Lung microvascular endothelial cell (primary cell): ENCODE data around the gene FGD4. TPM values are rescaled to one million over a fixed set of nuclear protein-coding genes. Genes with fewer than 3 reads are reported as not detected.

ENCODE experiments used
- DNase-seq, 2 donors: peaks; one replicate each; pipeline versions ENCODE4 v3.0.0 to v3.0.0-alpha.2; 2010; ENCODE audit warnings: low read depth in 2 of 2
- total RNA-seq: library from RNA; depleted of rRNA; stranded (reverse); fragments of >200 nt; gene quantifications from 2 replicates; pipeline ENCODE4 v1.2.1, GENCODE V29; 2014

The FGD4 gene
- total RNA-seq, 1 donor from 2014 or later: 9.9 TPM

DNA sequence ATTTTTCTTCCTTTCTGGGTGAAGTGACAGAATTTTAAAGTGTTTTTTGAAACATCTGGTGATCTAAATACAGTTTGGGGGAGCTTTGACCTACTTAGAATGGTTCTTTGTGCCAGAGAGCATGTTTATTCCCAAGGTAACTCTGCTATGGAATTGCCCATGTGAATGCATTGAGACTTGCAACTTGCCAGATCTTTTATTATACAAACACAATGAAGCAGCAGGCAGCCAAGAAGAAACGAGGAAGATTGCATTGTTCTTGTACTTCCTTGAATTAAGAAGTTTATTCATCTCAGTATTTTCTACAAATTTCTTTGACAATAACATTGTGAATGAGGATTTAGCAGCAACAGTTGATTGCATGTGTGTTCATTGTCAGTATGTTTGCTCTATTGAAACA, 55.5 kb downstream of the FGD4 start:
- peak in 1 of 2 donors; percentile 90 for DNase-seq

DNA sequence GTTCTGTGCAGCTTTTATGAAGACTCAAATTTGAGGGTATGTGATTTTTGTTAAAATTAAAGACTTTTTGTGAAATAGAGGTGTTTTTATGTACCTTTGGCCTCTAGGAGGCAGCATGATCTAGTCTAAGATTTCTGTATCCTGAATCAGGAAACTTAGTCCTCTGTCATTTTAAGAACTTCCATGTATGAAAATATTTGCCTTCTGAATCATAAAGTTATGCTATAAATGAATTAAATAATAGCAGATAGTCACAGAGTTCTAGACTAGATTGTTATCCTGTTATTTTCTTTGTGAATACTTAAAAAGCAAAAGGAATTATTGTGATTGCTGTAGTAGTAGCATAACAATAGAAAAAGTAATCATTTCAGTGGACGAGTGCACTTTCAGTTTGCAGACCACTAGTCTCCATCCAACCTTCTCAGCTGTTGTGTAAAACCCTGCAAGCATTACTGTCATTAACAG, 56.3 kb downstream of the FGD4 start:
- DNase-seq: peak; percentile 87 to 91

DNA sequence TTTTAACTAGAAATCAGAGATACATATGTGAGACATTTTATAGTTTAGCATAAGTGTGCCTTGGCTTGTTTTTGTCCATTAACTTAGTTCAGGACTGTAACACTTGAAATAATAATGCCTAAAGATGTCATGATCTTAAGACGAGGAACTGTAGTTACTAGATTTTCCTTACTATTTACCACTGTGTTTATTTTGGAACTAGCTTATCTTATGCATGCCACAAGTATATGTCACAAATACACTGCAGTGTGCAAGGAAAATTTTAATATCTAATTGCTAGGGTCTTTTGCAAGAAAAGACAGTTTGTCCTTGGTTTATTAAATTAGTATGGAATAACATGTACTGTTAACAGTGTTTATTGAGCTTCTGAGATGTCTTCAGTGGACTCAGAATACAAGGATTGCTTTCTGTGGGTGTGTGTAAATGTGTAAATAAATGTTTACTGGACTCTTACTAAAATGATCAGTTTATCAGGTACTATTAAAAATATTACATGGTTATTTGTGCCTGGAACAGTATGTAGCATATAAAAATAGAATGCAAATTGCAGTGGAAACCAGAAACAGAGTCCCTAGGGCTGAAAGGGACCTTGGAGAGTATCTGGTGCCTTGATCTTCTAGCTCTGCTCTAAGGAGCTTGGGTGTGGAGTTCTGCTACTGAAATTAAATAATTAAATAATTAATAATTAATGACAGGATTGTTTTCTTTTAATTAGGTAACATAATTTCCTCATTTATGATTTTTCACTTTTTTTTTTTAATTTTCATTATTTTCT, 58.1 kb downstream of the FGD4 start:
- no peak for DNase-seq

DNA sequence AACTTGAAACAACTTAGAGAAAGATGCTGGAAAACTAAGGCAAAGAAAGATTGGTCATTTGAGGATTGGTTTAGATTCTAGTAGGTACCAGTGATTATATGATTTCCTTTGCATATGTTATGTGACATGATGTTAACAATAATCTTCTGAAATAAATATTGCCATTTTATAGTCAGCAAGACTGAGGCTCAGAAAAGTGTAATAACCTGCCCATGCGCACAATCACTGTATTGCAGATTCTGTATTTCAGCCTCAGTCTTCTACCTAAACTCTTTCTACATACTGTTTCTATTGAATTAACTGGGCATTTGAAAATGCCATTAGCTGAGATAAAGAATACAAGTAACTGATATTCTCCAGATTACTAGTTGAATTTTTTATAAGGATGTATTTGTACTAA, 61.3 kb downstream of the FGD4 start:
- no peak for DNase-seq

DNA sequence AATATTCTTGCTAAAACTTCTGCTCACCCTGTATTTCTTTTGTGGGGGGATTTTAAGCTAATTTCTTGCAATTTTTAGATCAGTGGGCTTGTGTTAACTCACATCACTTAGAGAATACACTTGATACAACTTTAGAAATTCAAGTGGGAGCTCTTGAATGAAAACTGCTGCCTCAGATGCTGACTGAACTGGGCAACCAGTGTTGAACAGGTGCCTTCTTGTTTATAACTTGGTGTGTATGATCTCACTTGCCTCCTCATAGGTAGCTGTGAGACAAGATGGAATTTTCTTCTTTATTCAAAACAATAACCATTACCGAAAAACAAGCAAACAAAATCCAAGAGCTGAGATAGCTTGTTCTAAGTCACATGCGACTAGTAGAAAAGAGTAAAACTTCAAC, 63.5 kb downstream of the FGD4 start:
- DNase-seq: no peak

DNA sequence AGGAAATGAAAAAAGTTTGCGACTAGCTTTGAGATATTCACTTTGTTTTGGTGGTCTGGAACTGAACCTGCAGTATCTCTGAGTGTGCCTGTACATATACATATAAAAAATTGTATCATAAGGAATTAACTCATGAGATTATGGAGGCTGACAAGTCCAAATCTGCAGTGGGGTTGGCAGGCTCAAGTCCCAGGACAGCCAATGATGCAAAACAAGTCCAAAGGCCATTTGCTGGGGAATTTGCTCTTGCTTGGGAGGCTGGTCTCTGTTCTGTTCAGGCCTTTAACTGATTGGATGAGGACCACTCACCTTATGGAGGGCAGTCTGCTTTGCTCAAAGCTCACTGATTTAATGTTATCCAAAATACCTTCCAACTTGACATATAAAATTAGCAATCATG, 66.8 kb downstream of the FGD4 start:
- DNase-seq: no peak

DNA sequence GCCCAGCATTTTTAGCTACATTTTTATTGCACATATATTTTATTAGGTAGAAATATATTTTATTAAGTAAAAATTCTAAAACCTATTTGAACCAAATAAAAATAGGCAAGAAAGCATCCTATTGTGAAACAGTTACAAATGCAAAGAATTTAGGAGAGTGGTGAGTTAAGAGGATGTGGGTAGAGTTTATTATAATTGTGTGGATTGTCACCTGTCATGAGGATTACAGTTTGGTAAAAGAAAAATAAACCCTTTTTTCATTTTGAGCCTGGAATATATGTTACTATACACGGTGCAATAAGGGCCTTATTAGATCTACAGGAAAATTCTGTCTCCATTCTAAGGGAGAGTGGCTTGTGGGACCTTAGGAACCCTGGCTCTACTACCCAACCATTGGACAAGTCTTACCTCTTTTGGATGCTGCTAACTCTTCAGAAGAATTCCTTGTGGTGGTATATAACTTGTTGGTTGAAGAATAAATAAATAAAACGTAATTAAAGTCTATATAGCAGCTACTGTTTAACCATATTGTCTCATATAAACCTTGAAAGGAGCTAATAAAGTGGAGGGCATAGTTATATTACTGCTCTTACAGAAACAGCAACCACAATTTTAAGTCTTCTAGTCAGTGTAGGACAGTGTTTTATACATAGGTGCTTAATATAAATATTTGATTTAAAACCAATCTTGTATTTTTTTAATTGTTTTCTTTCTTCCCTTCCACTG, 67.8 kb downstream of the FGD4 start:
- DNase-seq: no peak

DNA sequence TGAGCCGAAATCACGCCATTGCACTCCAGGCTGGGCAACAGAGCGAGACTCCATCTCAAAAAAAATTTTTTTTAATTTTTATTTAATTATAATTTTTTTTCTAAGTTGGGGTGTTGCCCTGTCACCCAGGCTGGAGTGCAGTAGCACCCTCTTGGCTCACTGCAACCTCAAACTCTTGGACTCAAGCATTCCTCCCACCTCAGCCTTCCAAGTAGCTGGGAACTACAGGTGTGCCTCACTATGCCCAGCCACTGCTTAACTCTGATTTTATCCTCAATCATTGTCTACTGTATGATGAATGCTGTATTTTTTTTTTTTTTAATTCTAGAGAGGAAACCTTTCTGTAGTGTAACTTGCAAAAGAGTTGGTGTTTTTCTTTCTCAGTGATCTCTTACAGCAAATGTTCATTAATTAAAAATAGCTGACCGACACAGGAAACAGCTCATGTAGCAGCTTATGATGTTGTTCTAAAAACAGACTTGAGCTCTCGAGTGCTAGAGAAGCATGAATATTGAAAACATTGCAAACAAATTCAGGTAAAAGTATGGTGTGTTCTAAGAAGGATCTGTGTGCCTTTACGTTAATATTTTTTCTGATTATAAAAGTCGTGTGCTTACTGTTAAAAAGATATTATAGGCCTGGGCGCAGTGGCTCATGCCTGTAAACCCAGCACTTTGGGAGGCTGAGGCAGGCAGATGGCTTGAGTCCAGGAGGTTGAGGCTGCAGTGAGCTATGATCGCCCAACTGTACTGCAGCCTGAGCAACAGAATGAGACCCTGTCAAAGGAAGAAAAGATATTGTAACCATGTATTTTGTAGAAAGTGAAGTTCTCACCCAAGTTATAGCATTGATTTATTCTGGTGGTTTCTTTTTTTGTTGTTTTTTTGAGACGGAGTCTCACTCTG, 68.9 kb downstream of the FGD4 start:
- DNase-seq: peak in 1 of 2 donors; percentile 74

DNA sequence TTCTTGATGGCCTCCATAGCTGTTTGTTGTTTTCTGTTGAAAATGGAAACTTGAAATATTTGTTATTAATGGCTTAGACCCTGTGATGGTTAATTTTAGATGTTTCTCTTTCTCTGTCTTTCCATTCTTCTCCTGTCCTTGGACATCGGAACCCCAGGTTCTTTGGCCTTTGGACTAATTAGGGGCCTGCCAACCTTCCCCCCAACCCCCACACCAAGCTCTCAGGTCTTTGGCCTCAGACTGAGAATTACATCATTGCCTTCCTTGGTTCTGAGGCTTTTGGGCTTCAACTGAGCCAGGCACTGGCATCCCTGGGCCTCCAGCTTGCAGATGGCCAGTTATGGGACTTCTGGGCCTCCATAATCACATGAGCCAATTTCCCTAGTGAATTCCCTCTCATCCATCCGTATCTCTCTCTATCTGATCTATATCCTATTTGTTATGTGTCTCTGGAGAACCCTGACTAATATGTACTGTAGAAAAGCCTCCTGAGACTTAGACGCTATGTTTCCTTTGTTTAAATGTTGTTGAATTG, 71.6 kb downstream of the FGD4 start:
- DNase-seq: no peak

DNA sequence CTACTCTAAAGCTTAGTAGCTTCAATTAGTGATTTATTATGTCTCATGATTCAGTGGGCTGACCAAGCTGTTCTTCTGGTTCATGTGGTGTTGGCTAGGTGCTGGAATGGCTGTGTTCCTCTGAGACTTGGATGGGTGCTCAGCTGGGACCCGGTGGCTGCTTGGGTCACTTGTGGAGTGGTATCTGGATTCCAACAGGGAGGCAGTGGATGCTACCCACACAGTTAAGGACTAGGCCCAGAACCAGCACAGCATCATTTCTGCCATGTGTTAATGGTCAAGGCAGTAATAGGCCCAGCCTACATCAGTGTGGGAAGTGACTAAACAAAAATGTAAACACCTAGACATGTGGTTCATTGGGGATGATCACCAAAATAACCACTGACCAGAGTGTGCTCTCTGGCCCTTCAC, 72.2 kb downstream of the FGD4 start:
- DNase-seq: peak in 1 of 2 donors; percentile 38

DNA sequence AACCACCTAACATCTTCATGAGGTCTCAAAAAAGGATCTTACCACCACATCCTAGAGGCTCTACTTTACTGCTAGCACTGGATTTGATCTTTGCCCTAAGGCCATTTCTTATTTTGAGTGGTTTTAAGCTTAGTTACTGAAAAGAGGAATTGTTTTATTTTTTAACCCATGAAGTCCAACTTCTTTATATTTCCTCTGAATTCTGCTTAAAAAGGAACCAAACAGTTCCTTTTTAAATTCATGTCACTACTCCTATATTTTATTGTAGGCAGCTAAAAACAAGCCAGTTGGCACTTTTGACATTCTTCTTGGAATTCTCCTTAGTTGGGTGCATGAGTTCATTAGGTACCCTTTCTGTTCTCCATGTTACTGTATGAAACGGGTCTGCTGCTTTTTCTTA, 76.4 kb downstream of the FGD4 start:
- DNase-seq: no peak

DNA sequence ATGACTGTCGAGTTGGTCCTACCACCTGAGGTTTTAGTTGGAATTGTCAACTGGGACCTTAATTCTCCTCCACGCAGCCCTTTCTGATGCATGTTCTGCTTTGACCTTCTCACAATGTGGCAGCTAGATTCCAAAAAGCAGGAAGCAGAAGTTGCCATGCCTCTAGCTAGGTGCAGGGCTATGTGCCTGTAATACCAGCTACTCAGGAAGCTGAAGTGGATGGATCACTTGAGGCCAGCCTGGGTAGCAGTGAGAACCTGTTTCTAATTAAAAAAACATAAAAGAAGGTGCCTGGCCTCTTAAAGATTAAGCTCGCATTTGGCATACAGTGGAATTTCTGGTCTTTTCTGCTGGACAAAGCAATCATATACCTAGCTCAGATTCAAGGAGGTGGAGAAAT, 77.1 kb downstream of the FGD4 start:
- no peak for DNase-seq

DNA sequence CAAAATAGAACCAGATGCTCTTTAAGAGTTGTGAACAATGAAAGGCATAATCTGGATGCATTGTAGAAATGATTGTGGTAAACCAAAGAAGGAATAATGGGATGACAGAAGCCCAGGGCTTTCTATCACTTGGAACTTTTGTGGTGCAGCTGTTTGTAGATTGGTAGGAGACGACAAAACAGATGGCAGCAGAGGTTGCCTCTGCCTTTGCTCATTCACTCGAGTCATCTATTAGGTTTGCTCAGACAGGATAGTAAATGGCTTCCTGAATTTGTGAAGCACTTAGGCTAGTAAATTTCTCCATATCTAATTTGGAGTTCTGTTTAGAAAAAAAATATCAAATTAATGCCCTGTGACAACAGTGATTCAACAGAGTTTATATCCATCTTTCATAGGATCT, 78.4 kb downstream of the FGD4 start:
- peak in 1 of 2 donors; percentile 25 for DNase-seq

DNA sequence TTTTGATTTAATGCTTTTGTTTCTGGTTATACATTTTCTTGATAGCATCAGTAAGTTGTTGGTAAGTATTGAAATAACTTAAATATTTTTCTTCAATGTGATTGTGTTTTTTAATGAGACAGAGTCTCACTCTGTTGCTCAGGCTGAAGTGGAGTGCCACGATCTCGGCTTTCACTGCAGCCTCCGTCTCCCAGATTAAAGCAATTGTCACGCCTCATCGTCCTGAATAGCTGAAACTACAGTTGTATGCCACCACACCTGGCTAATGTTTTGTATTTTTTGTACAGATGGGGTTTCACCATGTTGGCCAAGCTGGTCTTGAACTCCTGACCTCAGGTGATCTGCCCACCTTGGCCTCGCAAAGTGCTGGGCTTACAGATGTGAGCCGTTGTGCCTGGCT, 78.8 kb downstream of the FGD4 start:
- DNase-seq: no peak

DNA sequence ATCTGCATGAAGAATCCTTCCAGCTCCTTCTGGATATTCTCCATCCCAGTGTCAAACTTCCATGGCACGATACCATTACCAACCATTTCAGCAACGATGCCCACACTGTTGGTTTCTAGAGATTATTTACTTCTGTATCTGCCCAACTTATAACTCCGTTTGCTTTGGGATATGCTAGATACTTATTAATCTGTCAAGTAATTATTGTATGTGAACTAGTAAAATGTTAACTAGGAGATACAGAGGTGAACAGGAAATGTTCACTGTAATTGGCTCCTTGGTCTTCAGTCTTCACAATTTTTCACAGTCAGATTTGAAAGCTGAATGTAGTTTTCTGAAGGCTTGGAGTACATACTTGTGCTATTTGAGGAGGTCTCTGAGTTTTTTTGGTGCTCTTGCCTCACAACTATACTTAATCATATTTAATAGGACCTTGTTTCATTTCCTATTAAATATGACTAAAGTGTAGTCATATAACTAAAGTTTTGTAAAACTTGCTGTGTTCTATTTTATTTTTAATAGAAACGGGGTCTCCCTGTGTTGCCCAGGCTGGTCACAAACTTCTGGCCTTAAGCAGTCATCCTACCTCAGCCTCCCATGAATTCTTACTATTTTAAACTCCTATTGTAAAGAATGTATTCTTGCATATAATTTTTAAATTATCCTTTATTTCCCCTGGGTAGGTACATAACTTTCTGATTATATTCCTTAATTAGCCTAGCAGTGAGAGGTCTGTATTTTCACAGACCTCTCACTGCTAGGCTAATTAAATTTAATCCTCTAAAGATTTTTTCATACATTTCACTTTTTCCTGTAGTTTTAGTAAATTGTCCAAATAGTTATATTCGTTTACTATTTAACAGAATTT, 79.7 kb downstream of the FGD4 start:
- no peak for DNase-seq

DNA sequence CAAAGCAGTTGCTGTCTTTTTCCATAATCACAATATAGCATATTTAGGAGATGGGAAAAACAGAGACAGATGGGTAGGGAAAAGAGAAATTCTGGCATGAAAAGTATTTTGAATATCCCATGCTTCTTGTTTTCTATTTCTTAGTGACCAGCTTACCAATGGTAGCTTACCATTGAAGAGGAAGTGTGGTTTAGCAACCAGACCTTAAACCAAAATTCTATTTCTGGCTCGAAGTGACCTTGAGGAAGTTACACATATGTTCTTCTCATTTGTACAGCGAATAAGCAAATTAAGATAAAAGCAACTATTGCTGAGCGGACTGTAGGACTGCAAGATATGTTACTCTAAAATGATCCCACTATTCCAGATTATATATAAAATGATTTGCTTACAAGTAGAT, 82.9 kb downstream of the FGD4 start:
- DNase-seq: peak; percentile 42 to 93

DNA sequence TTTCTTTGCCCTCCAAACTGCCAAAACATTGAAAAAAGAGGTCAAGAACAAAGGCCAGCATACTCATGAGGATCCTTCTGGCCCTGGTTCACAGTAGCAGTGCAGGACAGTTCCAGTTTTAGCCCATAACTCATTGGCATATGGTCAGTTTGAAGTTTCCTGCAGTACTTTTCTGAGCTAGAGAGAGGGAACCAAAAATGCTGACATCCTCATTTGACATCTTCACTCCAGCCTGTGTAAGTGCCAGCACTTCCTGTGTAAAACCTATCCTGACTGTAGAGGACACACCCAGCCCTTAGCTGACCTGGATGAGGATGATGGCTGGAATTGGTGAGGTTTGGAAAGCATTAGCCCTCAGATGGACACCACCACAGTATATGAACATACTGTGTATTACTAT, 84.1 kb downstream of the FGD4 start:
- peak; percentile 24 to 48 for DNase-seq

DNA sequence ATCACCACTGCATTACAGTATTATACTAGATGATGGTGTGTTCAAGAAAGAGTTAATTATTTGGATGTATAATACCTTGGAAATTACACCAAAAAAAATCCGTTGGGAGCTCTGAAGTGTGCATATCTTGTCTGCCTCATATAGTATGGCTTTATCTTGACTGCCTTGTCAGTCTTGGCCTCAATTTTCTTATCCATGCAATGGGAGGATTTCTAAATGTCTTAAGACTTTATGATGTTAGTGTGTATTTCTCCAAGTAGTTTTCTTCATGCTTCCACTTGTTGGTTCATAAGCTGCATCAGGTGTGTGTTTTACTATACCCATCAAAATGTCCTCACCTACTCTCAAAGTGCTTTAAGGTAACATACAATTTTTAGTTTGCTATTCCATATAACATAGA, 84.6 kb downstream of the FGD4 start:
- no peak for DNase-seq

DNA sequence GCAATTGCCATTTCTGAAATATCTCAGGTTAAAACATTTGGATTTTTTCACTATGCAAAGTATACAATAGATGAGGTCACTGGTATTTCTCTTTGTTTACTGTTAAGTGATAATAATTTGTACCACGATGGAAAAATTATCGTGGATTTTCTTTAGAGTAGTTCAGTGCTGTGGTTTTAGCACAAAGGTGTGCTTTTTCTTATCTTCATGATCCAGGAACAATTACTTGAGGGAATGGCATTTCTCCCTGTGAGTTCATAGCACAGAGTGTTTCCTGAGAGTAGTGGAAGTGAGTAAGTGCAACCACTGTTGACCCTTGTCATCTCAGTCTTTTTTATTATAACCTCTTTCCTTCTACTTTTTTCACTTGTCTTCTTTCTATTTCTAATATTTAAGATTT, 86.8 kb downstream of the FGD4 start:
- peak; percentile 32 to 91 for DNase-seq

DNA sequence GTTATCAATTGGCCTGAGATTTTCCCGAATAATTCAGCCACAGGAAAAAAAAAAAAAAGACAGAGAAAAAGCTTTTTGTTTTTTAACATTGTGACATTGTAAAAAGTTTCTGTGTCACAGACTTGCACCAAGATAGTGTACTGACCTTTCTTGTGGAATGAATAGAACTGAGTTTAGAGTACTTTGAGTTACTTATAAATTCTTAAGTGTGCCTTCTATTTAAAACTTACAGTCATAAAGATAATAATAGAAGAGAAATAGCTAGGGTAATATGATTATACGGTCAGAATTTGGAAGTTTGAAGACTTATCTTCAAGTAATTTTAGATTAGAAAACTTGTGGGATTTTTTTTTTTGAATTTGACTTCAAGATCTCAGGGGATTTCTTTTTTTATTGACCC, 88.8 kb downstream of the FGD4 start:
- no peak for DNase-seq

DNA sequence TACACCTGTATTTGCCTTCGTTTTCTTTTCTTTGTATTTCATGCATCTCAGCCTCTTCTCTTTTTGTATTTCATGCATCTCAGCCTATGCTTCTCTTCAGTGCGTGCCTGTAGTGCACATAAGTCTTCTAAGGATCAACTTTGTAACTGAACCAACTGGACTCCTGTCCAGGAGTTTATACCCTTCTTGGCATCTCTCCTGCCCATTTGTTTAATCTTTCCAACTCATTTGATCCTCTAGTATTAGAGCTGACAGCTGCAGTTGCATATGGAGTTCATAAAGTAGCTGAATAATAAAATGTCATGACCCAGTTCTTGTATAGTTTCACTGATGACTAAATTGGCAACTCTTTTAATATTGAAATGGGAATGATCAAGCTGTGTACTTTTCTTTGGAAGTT, 89.7 kb downstream of the FGD4 start:
- DNase-seq: no peak
